ENCODE results near the gene ADAMTS12. TPM values are rescaled to one million over a fixed set of nuclear protein-coding genes. Genes with fewer than 3 reads are reported as not detected.

ADAMTS12 gene
- total RNA-seq, 1 experiment from 2014 or later = 6.2 TPM

DNA sequence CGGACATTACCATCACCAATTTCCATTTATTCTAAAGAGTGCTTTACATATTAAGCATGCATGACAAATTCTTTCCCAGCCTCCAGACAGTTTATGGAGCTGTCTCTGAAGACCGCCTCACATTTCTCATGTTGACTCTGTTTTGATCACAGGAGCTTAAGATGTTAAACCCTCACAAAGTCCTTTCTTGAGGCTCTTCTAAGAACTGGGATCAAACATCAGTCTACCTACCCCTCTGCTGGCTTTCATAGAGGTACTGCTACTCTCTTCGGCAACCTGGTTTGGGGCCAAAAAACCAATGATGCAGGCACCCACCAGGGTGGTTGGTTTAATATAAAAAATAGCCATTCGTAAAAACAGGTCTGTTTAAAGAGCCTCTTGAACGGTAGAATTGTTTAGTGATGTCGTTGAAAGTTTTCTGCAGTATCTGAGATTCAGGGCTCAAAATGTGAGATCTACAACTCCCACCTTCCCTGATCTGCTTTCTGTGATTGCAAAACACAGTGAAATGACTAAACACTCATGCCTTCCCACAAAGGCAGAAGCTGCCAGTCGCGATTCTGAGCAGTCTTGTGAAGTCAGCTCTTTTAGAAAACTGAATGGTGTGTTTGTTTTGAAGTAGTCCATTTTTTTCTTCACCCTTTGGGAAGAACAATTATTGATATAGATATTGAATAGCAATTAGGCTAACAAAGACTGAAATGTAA is 47.9 kb upstream of the ADAMTS12 start:
- Histone ChIP-seq H2AK5ac (ENCODE audit: insufficient read length, low read length) (no peak overlapping the region), H3K23me2 (ENCODE audit: insufficient read length, low read depth, low read length, poor library complexity, severe bottlenecking) (peaks cover 10% of the 10 kb centered on the region), H2BK15ac (ENCODE audit: low read depth, low read length) (no peak overlapping the region), H3K79me2 (ENCODE audit: insufficient read depth, low read length) (no peaks in the 10 kb centered on the region), H2BK20ac (ENCODE audit: low read depth, low read length, poor library complexity, severe bottlenecking) (no peak overlapping the region), H3K18ac (ENCODE audit: insufficient read length, low read depth, low read length) (no peak overlapping the region), H3K56ac (ENCODE audit: insufficient read length, low read depth, low read length) (no peak overlapping the region), H3K9me3 (ENCODE audit: control insufficient read depth, low read depth, low read length) (no peaks in the 10 kb centered on the region), H4K8ac (replicated peaks; ENCODE audit: insufficient read length, low read depth, low read length) (no peak overlapping the region), H3K79me1 (ENCODE audit: insufficient read depth, low read depth, low read length, poor library complexity, severe bottlenecking) (no peaks in the 10 kb centered on the region), H2BK5ac (ENCODE audit: insufficient read length, low read length) (no peak overlapping the region), H4K20me1 (ENCODE audit: control insufficient read depth, insufficient read depth, insufficient read length) (no peaks in the 10 kb centered on the region), H2BK120ac (ENCODE audit: low read depth, low read length, poor library complexity, severe bottlenecking) (no peak overlapping the region), H3K4me2 (ENCODE audit: insufficient read depth, insufficient read length, low read length) (no peak overlapping the region), H3T11ph (ENCODE audit: low read length) (no peak overlapping the region), H3K9ac (ENCODE audit: extremely low read depth, insufficient read length, low read length) (no peak overlapping the region), H3K14ac (ENCODE audit: insufficient read depth, low read length) (no peak overlapping the region), H3K4ac (ENCODE audit: low read depth, low read length) (no peak overlapping the region), H4K5ac (ENCODE audit: insufficient read length, low read depth, low read length) (no peak overlapping the region), H4K91ac (ENCODE audit: insufficient read length, low read depth, low read length) (no peak overlapping the region), H2BK12ac (ENCODE audit: insufficient read length, low read depth, low read length) (no peak overlapping the region), H3K4me1 (ENCODE audit: insufficient read depth, low read length) (0 out of 2 replicates have a peak, but pooled peaks cover under 1% of the 10 kb centered on the region), H3K27ac (ENCODE audit: insufficient read length, low read depth, low read length) (no peak overlapping the region), H3K27me3 (ENCODE audit: insufficient read depth, low read length) (peaks cover 11% of the 10 kb centered on the region; the same call in 1 of the 2 replicates), H3K23ac (ENCODE audit: insufficient read length, low read depth, low read length) (no peak overlapping the region), H2AFZ (ENCODE audit: low read length) (no peak overlapping the region)
- peaks cover 15 to 26% of the 10 kb centered on the region in 2 experiments for H3K4me1 Mint-ChIP-seq
- no peak for TF ChIP-seq CTCF (conservative IDR thresholded peaks at IDR 0.05)
- no peaks in the 10 kb centered on the region for H3K36me3 Mint-ChIP-seq (ENCODE audit: insufficient read depth in 1 of 3, low read depth in 3 of 3)
- WGBS (ENCODE audit: extremely low coverage, insufficient read length, low lambda C conversion rate) = no CpG with 5 or more reads among the region's 8 CpGs
- H3K27ac Mint-ChIP-seq = no peak overlapping the region
- peaks cover 38% of the 10 kb centered on the region for H3K27me3 Mint-ChIP-seq (ENCODE audit: low read depth)
- no peaks in the 10 kb centered on the region for H3K9me3 Mint-ChIP-seq
- H3K4me3 Mint-ChIP-seq = no peak overlapping the region
- DNase-seq = no peak

Data from H9 (cell line).